GM19099 (cell line): ENCODE results near the gene MUCL3.

ENCODE experiments used
- POLR2A ChIP-seq: IDR thresholded peaks from 3 replicates; pipeline ENCODE4 v1.6.1; 2011; ENCODE audit warnings: low read depth; ENCODE audit not compliant: insufficient read length; ENCODE audit errors: extremely low read depth

Gene MUCL3

GRCh38 chr6:30987304-30987703 lies 46.5 kb downstream of the MUCL3 start:
- no peak for TF ChIP-seq POLR2A

DNA sequence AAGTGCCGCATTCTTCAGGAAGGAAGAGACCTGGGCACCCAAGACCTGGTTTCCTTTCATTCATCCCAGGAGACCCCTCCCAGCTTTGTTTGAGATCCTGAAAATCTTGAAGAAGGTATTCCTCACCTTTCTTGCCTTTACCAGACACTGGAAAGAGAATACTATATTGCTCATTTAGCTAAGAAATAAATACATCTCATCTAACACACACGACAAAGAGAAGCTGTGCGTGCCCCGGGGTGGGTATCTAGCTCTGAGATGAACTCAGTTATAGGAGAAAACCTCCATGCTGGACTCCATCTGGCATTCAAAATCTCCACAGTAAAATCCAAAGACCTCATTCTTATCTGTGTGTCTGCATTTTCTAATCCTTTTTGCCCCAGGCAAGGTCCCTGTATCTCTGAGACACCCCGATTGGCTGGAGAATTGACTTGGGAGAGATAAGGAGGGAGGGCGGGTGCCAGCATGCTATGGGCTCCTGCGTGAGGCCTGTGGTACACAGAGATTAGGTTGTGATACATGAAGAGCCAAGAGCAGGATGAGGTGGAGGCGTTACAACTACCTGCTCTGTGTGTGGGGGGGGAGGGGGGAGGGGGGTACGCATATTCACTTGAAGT lies 47.5 kb downstream of the MUCL3 start:
- TF ChIP-seq POLR2A, result no peak

DNA sequence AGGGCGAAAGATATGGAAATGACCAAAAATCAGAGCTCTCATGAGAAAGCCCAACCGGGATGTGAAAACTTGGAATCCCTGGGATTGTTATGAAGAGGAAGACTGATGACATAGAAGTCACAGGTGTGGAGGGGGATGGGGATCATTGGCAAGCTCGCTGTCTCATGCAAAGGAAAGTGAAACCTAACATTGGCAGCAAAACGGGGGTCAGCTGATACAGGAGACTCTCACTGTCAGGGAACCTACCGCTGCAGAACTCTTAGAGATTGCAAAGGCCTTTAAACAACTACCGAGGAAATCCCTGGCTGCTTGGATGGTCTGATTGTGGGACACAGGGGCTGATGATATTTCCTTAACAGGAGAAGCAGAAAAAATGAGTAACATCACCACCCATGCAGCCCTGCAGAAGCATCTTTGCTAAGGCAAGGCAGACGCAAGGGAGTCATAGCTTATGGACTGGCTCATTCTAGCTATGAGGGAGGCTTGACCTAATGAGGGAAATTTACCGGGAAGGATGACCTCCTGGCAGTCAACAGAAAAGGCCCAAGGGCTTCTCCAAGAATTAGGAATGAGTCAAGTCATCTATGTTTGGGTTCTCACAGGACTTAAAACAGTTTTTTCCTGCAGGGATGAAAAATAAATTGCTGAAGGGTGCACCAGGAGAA lies 49.8 kb downstream of the MUCL3 start:
- no peak for TF ChIP-seq POLR2A

- no peak for TF ChIP-seq POLR2A
Measured at GRCh38 chr6:30991891-30992290, 51.1 kb downstream of the MUCL3 start.

DNA sequence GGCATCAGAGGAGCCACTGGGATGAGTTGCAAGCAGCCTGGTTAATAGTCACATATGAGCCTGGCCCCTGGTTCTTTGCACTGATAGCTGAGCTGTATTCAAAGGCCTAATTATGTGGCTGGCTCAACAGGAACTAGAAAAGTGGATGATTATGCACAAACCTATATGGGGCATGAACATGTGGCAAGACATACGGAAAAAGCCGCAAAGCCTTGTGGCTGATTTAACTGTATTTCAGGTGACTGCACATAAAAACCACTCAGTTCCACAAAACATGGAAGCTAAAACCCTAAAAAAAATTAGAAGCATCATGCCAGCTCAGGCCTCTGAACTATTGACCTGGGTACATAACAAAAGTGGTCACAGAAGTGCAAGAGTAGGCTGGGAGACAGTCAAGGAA lies 56.5 kb downstream of the MUCL3 start:
- TF ChIP-seq POLR2A, result no peak

- TF ChIP-seq POLR2A, result no peak
Measured at GRCh38 chr6:30998785-30999184, 58.0 kb downstream of the MUCL3 start.

DNA sequence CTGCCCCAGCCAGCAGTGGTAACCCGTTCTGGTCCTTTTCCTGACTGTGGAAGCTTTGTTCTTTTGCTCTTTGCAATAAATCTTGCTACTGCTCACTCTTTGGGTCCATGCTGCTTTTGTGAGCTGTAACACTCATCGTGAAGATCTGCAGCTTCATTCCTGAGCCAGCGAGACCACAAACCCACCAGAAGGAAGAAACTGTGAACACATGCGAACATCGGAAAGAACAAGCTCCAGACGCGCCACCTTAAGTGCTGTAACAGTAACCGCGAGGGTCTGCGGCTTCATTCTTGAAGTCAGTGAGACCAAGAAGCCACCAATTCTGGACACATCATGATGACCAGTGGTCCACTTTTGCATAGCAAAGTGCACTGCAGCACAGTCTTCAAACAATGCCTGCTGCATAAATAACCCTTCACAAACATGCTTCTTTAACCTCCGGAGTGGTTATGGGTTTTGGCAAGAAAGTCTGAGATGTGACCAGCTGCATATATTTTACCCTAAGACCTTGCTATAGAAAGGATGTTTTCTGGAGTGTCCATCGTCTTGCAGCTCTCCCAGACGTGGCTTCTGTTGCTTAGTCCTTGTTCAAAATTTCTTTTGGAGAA lies 60.6 kb downstream of the MUCL3 start:
- no peak for TF ChIP-seq POLR2A

GRCh38 chr6:31002471-31002870 lies 61.7 kb downstream of the MUCL3 start:
- TF ChIP-seq POLR2A, result no peak
